NK-92 (cell line): ENCODE measurements around the gene CECR2.

Source experiments
- DNase-seq: peaks from one replicate; lab custom pipeline; 2025; ENCODE audit not compliant: unreplicated experiment; lab: John Stamatoyannopoulos, UW

CECR2 gene

DNA sequence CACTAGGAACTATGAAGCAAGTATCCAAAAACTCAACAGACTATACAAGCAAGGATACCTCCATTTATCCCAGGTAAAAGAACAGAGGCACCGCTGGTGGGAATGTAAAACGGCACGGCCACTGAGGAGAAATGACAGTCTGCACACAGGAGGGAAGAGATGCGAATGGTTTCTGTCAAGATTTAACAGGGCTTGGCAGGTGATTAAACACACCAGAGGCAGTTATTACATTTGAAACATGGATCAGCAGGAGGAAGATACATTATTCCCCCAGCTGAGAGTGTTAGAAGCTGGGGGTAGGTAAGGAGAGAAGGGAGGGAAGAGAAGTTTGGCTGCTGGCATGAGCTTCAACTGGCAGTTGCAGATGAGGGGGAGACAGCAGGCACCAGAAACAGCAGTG, 229.1 kb downstream of the CECR2 start:
- DNase-seq, result no peak

DNA sequence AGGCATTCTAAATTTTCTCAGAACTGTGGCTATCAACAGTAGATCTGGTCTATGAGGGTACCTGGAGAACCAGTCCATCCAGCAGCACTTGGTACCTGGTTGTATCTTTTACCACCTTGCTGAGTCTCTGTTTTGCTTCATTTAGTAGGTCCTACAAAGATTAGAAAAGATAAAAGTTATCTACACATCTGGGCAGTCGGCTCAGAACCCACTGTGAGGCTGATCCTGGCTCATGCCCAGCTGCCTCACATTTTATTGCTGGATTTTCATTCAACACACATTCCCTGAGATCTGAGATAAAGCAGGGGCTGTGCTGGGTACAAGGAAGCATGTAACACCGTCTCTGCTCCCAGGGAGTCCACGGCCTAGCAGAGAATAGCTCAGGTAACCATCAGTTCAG, 231.8 kb downstream of the CECR2 start:
- no peak for DNase-seq

DNA sequence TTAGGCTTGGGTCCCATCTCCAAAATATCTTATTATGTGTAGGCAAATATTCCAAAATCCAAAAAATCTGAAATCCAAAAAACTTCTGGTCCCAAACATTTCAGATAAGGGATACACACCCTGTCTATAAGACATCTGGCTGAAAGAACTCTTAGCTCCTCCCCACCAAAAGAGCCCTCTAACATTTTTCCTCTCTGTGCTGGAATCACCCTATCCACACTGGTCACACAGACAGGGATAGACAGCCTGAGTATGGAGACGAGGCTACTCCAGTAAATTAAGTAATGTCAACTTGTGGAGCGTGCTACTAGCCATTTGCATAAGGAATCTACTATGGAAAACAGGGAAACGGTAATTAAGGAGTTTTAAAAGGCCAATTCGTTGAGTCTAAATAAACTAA, 234.4 kb downstream of the CECR2 start:
- no peak for DNase-seq

DNA sequence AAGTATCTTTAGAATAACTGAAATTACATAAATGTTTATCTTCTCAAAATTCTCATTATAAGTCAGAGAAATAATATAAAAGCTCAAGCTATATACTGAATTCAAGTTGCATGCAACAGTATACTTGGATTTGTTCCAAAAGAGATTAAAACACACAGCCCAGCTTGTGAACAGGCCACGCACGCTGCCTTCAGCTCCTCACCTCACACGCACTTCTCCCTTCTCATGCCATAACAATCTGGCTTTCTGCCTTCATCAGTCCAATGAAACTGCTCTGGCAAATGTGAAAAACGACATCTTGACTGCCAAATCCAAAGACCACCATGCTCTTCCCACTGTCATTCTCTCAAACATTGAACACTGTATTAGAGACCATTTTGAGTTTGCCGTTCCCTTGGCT, 237.2 kb downstream of the CECR2 start:
- DNase-seq, result no peak
